K562 (cell line): ENCODE results near the gene WDR27. TPM values are rescaled to one million over a fixed set of nuclear protein-coding genes. Genes with fewer than 3 reads are reported as not detected.
A peak's percentile ranks its signal among the peaks of the same experiment; 100 is the strongest.
"Not testable (repeated sequence)": the region's sequence is repeated elsewhere in the genome, so short reads cannot be mapped to it uniquely, and the experiment has no call there.

Experiments
- ATAC-seq: fragments of 200-7000 bp; cut with Tn5 transposase; 3 replicates; pipeline ENCODE4 v1.9.1; 2020; ENCODE audit warnings: moderate library complexity
- BruUV-seq: library from RNA; stranded (reverse); fragments of 400-500 nt; replicated peaks from 2 replicates; lab custom pipeline; 2021; lab: Mats Ljungman, UMichigan
- CTCF ChIA-PET: fragments of 300-600 bp; formaldehyde crosslinking; extraction: SDS; loops from one replicate; lab custom pipeline; 2021; ENCODE audit warnings: low intra/inter-chr PET ratio; lab: Yijun Ruan, JAX
- POLR2A ChIA-PET: fragments of 300-600, 350-650 bp; sonication (Branson Sonifier 250); formaldehyde crosslinking; extraction: SDS; loops from one replicate; lab custom pipeline; 2021; ENCODE audit warnings: antibody characterized with exemption, inconsistent platforms; lab: Yijun Ruan, JAX
- DNase-seq, 4 experiments: peaks; one replicate each; pipeline versions ENCODE4 v3.0.0 to v3.0.0-alpha.2; 2011 to 2018; ENCODE audit warnings: low spot score in 3 of 4, mixed read lengths in 3 of 4; ENCODE audit errors: extremely low read depth in 1 of 4
- FAIRE-seq: peaks from 2 replicates; lab custom pipeline; 2011; peaks lifted over from hg19 to GRCh38; lab: Jason Lieb, UNC
- H2AFZ ChIP-seq: 2 replicates; pipeline ENCODE4 v1.6.0; 2011; ENCODE audit warnings: low read depth, low read length, control low read depth, inconsistent platforms
- H3K27ac ChIP-seq: fragments of 200-600 bp; 3 replicates; pipeline ENCODE4 v1.8.0; 2011; ENCODE audit warnings: low read depth, mild to moderate bottlenecking, control low read depth, inconsistent platforms, low read length, moderate library complexity, mixed read lengths; ENCODE audit errors: extremely low read depth
- H3K27me3 ChIP-seq, 2 experiments: fragments of 300-600 bp in 1 of 2; 2 replicates in 1 of 2; 3 replicates in 1 of 2; pipeline versions ENCODE4 v1.6.0 to v1.8.0; 2011; ENCODE audit warnings: inconsistent platforms in 2 of 2, low read length in 2 of 2, mild to moderate bottlenecking in 1 of 2, mixed read lengths in 1 of 2, moderate library complexity in 1 of 2; ENCODE audit not compliant: control insufficient read depth in 2 of 2, insufficient read depth in 2 of 2
- H3K36me3 ChIP-seq: fragments of 300-600 bp; 3 replicates; pipeline ENCODE4 v1.8.0; 2011; ENCODE audit warnings: mild to moderate bottlenecking, low read length, inconsistent platforms; ENCODE audit not compliant: control insufficient read depth, insufficient read depth
- H3K4me1 ChIP-seq, 2 experiments: fragments of 200-600 bp in 1 of 2; replicated peaks in 1 of 2; 2 replicates in 1 of 2; 3 replicates in 1 of 2; pipeline versions ENCODE4 v1.5.1 to v1.8.0; 2011; ENCODE audit warnings: inconsistent platforms in 2 of 2, low read length in 2 of 2, mild to moderate bottlenecking in 1 of 2, mixed read lengths in 1 of 2, moderate library complexity in 1 of 2; ENCODE audit not compliant: control insufficient read depth in 2 of 2, insufficient read depth in 2 of 2
- H3K4me2 ChIP-seq: 2 replicates; pipeline ENCODE4 v1.6.1; 2011; ENCODE audit warnings: low read length, control low read depth, inconsistent platforms, mixed read lengths; ENCODE audit not compliant: insufficient read depth
- H3K4me3 ChIP-seq: fragments of 200-600 bp; sonication (generic), shearing (Covaris generic); 2 replicates; pipeline ENCODE4 v1.5.1; 2016; ENCODE audit warnings: control low read depth, inconsistent platforms
- H3K79me2 ChIP-seq: fragments of 200-600 bp; 3 replicates; pipeline ENCODE4 v1.8.0; 2011; ENCODE audit warnings: low read length, inconsistent platforms; ENCODE audit not compliant: control insufficient read depth, insufficient read depth
- H3K9ac ChIP-seq, 2 experiments: 2 replicates each; pipeline versions ENCODE4 v1.6.0 to v1.6.1; 2011; ENCODE audit warnings: low read depth in 2 of 2, low read length in 2 of 2, control low read depth in 1 of 2, inconsistent platforms in 1 of 2, mild to moderate bottlenecking in 1 of 2, mixed read lengths in 1 of 2; ENCODE audit not compliant: insufficient read depth in 1 of 2
- H3K9me1 ChIP-seq: one replicate; pipeline ENCODE4 v1.6.0; 2011; ENCODE audit warnings: inconsistent platforms, mild to moderate bottlenecking, low read length, moderate library complexity; ENCODE audit not compliant: control insufficient read depth, insufficient read depth
- H3K9me3 ChIP-seq: replicated peaks from 2 replicates; pipeline ENCODE4 v1.5.1; 2011; ENCODE audit warnings: low read depth, low read length, inconsistent platforms; ENCODE audit not compliant: control insufficient read depth, insufficient read depth
- H4K20me1 ChIP-seq: replicated peaks from 2 replicates; pipeline ENCODE4 v1.6.1; 2011; ENCODE audit warnings: low read length, inconsistent platforms, mixed read lengths; ENCODE audit not compliant: control insufficient read depth, insufficient read depth
- HMGXB4 ChIP-seq: sonication (generic); formaldehyde crosslinking; IDR thresholded peaks from 2 replicates; pipeline ENCODE4 v1.8.1; 2023; ENCODE audit warnings: mild to moderate bottlenecking, missing genetic modification reagents
- HNRNPK ChIP-seq: fragments of 200-400 bp; formaldehyde crosslinking; IDR thresholded peaks from one replicate; pipeline ENCODE4 v1.6.1; 2018; ENCODE audit warnings: mild to moderate bottlenecking, low read depth, low read length; ENCODE audit not compliant: poor library complexity, severe bottlenecking
- KLF16 ChIP-seq: IDR thresholded peaks from 2 replicates; pipeline ENCODE4 v1.6.1; 2016; ENCODE audit warnings: antibody characterized with exemption
- MAX ChIP-seq: sonication (generic); formaldehyde crosslinking; IDR thresholded peaks from 2 replicates; pipeline ENCODE4 v1.9.0; 2022; ENCODE audit warnings: mild to moderate bottlenecking, missing genetic modification reagents
- RFX5 ChIP-seq: IDR thresholded peaks from 2 replicates; pipeline ENCODE4 v1.6.1; 2011; ENCODE audit warnings: low read depth, mild to moderate bottlenecking, improper control_type of control experiment, low read length
- ZFP1 ChIP-seq: fragments of 450-650 bp; formaldehyde crosslinking; IDR thresholded peaks from 2 replicates; pipeline ENCODE4 v1.4.0; 2020; ENCODE audit warnings: mild to moderate bottlenecking, mixed read lengths
- ZNF184 ChIP-seq: sonication (generic); formaldehyde crosslinking; IDR thresholded peaks from 2 replicates; pipeline ENCODE4 v1.5.0; 2020; ENCODE audit warnings: missing genetic modification reagents
- WGBS: fragments of 100-300 bp; shearing (Covaris generic); methylation state at CpG from one replicate; pipeline ENCODE4 v1.1.6; 2016; ENCODE audit warnings: low coverage, mixed read lengths; ENCODE audit not compliant: insufficient coverage; ENCODE audit errors: missing lambda C conversion rate; 5-methylcytosine and 5-hydroxymethylcytosine counted together
- in situ Hi-C: fragments of 300-500 bp; cut with MboI; formaldehyde crosslinking; loops from 4 replicates; pipeline ENCODE4 v1.15.0; 2018; ENCODE audit warnings: inconsistent platforms, mixed read lengths
- intact Hi-C: fragments of 100-400 bp; cut with micrococcal nuclease; formaldehyde crosslinking; loops from 2 replicates; pipeline ENCODE4 v1.14.2; 2022
- polyA plus RNA-seq, 8 experiments: library from polyadenylated mRNA; depleted of rRNA in 4 of 8; stranded (reverse) in 5 of 8; unstranded in 3 of 8; fragments of >200 nt; fragmentation: Nextera tagmentation in 2 of 8; fragmentation: Illumina TruSeq in 1 of 8; extraction: Ambion mirVana in 2 of 8; extraction: Trizol in 1 of 8; gene quantifications; 2 replicates each; pipeline versions ENCODE4 v1.2.1 to v1.2.3, GENCODE V29; 2011 to 2014; ENCODE audit warnings: inconsistent platforms in 1 of 8, missing spikeins in 1 of 8
- total RNA-seq, 7 experiments: library from RNA; depleted of rRNA in 6 of 7; stranded (reverse); fragments of >200 nt in 6 of 7; fragmentation: Illumina TruSeq in 2 of 7; extraction: Trizol in 2 of 7; gene quantifications; 2 replicates each; pipeline versions ENCODE4 v1.2.1 to v1.2.3, GENCODE V29; 2011 to 2021; ENCODE audit warnings: low replicate concordance in 1 of 7
- TF ChIP-seq, protein P1 (sequence below), 2 experiments: IDR thresholded peaks; 2 replicates each; pipeline ENCODE4 v1.6.1; 2012; ENCODE audit warnings: improper control_type of control experiment in 2 of 2, low read depth in 2 of 2, low read length in 2 of 2, borderline replicate concordance in 1 of 2

WDR27 gene
- total and polyA plus RNA-seq, 9 of the 15 experiments (the other 6 are each of a cell fraction or from before 2014, with no cell fraction given): 4.3 to 77.2 (median 22.7) TPM

DNA sequence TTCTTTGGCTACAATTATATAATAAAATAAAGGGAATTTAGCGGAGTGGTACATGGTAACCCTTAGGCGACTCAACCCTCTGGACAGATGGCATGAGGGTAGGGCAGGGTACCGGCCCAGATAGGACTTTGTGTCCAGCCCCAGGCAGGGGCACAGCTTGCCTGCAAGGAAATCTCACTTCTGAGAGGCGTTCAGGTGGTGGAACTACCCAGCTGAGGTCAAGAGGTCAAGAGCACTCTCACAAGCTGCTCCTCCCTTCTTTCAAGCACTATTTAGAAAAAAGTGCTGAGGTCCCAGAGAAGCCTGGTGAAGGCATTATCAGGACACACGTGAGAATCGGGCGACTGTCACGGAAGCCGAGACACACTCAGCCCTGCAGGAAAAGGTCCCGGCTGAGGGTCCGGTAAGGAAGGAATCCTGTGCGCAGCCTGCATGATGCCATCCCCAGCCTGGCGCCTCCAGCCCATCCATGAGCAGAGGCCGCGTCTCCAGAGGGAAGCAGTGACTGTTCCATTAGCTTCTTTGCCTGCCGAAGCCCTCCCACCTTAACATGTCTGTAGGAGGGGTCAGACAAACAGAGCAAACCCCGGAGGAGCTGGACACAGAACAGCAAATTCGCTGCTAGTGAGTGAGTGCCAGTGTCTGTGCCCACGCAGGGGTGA is 54.8 kb downstream of the WDR27 start:
- no peak overlapping the region for H3K4me3 ChIP-seq
- peaks cover 3% of the 10 kb centered on the region; the same call in 1 of the 3 replicates for H3K36me3 ChIP-seq
- CTCF ChIA-PET: no interaction called here
- FAIRE-seq (no peak), ATAC-seq (no peak)
- peaks cover 0 to 7% of the 10 kb centered on the region in 2 experiments; a peak in 1 of 5 replicates for H3K4me1 ChIP-seq
- no peaks in the 10 kb centered on the region for H4K20me1 ChIP-seq
- no TSS peak for BruUV-seq
- intact Hi-C loops (no loop called here), in situ Hi-C loops (no loop called here)
- no peak overlapping the region for H3K27ac ChIP-seq
- H3K4me2 ChIP-seq: no peak overlapping the region
- H3K9me1 ChIP-seq: no peaks in the 10 kb centered on the region
- TF ChIP-seq ZFP1 (CRISPR knock-in tag) (no peak), MAX (CRISPR knock-in tag) (no peak), HMGXB4 (no peak), KLF16 (no peak), ZNF184 (CRISPR knock-in tag) (no peak), HNRNPK (no peak), RFX5 (no peak)
- TF ChIP-seq, protein P1, sequence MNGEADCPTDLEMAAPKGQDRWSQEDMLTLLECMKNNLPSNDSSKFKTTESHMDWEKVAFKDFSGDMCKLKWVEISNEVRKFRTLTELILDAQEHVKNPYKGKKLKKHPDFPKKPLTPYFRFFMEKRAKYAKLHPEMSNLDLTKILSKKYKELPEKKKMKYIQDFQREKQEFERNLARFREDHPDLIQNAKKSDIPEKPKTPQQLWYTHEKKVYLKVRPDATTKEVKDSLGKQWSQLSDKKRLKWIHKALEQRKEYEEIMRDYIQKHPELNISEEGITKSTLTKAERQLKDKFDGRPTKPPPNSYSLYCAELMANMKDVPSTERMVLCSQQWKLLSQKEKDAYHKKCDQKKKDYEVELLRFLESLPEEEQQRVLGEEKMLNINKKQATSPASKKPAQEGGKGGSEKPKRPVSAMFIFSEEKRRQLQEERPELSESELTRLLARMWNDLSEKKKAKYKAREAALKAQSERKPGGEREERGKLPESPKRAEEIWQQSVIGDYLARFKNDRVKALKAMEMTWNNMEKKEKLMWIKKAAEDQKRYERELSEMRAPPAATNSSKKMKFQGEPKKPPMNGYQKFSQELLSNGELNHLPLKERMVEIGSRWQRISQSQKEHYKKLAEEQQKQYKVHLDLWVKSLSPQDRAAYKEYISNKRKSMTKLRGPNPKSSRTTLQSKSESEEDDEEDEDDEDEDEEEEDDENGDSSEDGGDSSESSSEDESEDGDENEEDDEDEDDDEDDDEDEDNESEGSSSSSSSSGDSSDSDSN (IDR thresholded peaks at IDR 0.05; ENCODE audit: borderline replicate concordance in 1 of 2, low read depth in 2 of 2, low read length in 2 of 2): no peak
- TF ChIP-seq, all 486 proteins: peak for 0
- H3K9ac ChIP-seq: peak overlapping the region in 1 of 2 experiments; percentile 31; a peak in 1 of 4 replicates
- WGBS: 79% methylated on average over 18 of the region's 19 CpGs
- no peak overlapping the region for H2AFZ ChIP-seq
- no peaks in the 10 kb centered on the region for H3K9me3 ChIP-seq
- DNase-seq: no peak
- H3K79me2 ChIP-seq: no peaks in the 10 kb centered on the region
- H3K27me3 ChIP-seq: no peaks in the 10 kb centered on the region
- POLR2A ChIA-PET: no interaction called here

- CTCF ChIA-PET, DNase-seq, H3K79me2 ChIP-seq, H4K20me1 ChIP-seq, intact Hi-C loops, H3K4me1 ChIP-seq, H2AFZ ChIP-seq, in situ Hi-C loops, BruUV-seq, H3K9me1 ChIP-seq, H3K9ac ChIP-seq, H3K36me3 ChIP-seq, H3K4me2 ChIP-seq, H3K27ac ChIP-seq, H3K4me3 ChIP-seq, POLR2A ChIA-PET, H3K27me3 ChIP-seq, H3K9me3 ChIP-seq, ATAC-seq: not testable (repeated sequence)
- peak; percentile 67 for FAIRE-seq
- whole genome bisulfite sequencing: 80% methylated on average over 5 of the region's 5 CpGs
Measured at GRCh38 chr6:169645459-169645858, 56.4 kb downstream of the WDR27 start.
